GM15510 (cell line): Measurements from ENCODE around the gene DAG1.

Source experiments
- POLR2A ChIP-seq: IDR thresholded peaks from 3 replicates; pipeline ENCODE4 v1.6.1; 2011; ENCODE audit warnings: borderline replicate concordance; ENCODE audit not compliant: insufficient read length; ENCODE audit errors: extremely low read depth

DAG1 gene

DNA sequence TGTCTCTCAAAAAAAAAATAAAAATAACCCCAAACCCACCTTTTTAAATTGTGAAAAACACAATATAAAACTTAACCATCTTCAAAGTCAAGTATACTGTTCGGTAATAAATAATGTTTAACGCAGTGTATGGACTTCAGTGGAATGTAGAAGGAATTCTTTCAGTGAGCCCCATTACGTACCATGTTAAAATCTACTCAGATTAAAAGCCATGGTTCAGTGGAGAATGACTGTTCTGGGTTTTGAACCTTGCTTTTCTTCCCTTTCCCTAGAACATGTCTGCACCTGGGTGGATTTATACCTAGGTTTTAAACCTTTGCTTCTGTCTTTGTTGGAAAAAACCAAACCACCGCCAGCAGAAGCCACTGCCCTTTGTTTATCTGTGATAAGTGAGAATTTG is 27.5 kb downstream of the DAG1 start:
- TF ChIP-seq POLR2A, result no peak

DNA sequence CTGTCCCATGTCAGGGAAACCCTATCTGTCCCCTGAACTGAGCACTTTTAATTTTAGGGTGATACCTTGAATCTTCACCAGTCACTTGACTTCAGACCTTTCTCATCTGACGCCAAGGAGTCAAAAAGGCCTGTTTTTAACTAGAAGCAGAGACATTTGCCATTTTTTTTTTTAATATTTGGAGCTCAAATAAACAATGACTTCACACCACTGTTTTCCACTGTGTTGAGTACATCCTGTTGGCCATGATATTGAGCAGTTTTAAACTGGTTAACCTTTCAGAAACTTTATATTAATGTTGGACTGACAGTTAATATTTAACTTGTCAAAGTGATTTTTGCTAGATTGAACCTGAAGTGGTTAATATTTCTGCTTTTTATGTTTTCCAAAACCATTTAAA is 28.2 kb downstream of the DAG1 start:
- no peak for TF ChIP-seq POLR2A

DNA sequence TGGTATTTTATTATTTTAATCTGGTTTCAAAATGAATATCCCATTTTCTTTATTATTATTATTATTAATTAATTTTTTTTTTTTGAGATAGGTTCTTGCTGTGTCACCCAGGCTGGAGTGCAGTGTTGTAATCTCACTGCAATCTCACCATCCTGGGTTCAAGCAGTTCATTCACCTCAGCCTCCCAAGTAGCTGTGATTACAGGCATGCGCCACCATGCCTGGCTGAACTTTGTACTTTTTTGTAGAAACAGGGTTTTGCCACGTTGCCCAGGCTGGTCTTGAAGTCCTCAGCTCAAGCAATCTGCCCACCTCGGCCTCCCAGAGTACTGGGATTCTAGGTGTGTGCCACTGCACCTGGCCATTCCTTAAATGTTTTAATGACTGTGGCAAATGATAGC is 28.6 kb downstream of the DAG1 start:
- no peak for TF ChIP-seq POLR2A

DNA sequence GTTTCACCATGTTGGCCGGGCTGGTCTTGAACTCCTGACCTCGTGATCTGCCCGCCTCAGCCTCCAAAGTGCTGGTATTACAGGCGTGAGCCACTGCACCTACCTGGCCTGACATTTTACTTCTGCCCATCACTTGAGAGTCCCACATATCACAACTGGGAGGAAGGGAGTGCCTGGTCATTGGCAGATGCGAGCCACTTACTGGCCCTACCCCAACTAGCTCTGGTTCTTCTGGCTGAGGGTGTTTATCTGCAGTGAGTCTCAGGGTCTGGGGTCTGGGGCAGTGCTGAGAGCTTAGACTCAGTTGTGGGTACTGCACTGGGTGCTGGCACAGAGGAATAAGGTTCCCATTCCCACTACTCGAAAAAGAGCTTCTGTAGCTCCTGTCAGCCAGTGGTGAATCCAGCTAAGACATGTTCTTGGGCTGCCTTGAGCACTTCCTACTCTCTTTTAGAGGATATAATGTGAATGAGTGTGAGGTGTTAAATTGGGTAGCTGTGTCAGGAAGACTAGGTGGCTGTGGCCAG is 30.2 kb downstream of the DAG1 start:
- no peak for TF ChIP-seq POLR2A

DNA sequence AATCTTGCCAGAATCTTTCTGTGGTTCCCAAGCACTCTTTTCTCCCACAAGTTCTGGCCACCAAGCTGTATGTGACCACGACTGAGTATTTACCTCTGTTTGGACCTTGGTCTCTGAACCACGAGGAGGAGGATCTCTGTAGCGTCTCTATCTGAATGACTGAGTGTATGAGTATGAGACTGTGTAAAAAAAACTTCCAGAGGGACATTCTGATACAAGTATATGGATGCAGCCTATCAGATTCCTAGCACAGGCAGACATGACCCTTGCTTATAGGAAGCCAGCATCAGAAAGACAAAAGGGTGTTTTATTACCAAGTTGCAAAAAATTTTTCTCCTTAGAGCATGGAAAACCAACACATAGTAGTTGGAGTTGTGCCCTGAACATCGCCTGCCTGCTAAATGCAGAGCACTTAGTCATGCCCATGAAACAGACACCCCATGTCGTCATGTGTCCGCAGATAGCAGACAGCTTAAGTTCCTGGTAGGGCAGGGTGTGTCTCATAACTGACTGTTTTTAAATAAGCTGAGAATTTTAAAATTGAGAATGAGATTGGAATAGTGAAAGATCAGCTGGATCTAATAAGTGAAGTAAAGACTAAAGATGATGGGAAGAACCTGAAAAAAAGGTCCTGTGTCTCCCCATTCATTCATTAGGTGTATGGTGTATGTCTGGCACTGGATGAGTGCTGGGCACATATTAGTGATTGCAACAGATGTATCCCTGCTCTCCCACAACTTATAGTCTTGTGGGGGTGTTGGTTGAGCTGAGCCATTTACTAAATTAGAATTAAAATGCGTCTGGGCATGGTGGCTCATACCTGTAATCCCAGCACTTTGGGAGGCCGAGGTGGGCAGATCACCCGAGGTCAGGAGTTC is 30.9 kb downstream of the DAG1 start:
- no peak for TF ChIP-seq POLR2A

DNA sequence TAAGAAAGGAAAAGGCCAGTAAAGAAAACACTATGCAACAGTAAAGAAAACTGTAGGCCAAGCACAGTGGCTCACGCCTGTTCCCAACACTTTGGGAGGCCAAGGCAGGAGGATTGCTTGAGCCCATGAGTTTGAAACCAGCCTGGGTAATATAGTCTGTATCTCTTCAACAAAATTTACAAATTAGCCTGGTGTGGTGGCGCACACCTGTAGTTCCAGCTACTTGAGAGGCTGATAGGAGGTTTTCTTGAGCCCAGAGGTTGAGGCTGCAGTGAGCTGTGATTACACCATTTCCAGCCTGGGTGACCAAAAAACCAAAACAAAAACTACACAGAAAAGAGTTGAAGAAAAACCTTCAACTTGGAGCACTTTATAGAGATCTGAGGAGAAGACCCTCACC is 31.8 kb downstream of the DAG1 start:
- TF ChIP-seq POLR2A, result no peak

DNA sequence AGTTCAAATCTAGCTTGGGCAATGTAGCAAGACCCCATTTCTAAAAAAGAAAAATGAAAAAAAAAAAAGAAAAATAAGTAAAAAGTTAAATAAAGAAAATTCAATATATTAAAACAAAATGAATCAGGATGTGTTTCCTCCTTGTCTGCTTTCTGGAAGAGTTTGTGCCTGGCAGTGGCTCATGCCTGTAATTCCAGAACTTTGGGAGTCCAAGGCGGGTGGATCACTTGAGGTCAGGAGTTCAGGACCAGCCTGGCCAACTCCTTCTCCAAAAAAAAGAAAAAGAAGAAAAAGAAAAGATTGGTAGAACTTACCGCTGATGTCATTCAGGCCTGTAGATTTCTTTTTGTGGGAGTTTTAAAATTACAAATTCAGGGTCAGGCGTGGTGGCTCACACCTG is 36.8 kb downstream of the DAG1 start:
- TF ChIP-seq POLR2A, result no peak

DNA sequence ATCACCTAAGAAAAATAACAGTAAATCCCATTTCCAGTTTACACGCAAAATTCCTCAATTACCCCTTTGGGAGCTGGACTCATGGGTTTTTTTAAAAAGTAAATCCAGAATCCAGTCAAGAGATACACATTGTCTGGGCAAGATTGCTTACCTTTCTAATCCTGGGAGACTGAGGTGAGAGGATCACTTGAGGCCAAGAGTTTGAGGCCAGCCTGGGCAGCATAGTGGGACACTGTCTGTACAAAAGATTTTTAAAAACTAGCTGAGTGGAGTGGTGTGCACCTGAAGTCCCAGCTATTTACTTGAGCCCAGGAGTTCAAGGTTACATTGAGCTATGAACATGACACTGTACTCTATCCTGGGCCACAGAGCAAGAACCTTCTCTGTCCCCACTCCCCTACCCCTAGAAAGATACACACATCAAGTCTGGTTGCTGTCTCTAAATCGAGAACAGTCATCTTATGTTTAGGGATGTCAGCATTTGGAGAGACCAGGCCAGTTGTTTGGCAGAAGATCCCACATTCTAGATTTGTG is 39.0 kb downstream of the DAG1 start:
- no peak for TF ChIP-seq POLR2A

DNA sequence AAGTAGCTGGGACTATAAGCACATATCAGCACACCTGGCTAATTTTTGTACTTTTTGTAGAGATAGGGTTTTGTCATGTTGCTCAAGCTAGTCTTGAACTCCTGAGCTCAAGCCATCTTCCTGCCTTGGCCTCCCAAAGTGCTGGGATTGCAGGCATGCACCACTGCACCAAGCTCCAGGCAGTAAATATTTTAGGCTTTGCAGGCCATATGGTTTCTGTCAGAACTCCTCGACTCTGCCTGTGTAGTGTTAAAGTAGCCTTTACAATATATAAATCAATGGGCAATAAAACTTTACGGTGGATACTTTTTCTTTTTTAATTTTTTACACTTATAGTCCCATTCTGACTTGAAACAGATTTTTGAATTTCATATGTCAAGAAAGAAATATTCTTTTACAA is 41.6 kb downstream of the DAG1 start:
- no peak for TF ChIP-seq POLR2A

DNA sequence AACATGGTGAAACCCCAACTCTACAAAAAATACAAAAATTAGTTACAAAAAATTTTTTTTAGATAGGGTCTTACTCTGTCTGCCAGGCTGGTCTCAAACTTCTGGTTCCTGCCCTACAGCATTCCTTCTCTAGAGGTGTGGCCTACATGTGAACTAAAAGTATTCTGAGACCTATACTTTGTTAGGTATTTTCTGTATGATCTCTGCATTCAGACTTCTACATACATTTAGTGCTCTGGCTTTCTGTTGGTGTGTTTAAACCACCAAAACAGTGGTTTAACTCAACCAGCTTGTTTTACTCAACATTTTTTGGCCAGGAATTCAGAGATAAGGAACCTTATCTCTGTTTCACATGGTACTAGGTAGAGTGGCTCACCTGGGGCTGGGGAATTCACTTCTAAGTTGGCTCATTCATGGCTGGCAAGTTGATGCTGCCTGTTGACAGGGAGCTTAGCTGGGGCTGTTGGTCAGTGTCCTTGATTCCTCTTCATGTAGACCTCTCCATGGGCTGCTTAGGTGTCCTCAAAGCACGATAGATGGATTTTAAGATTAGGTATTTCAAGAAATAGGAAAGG is 42.8 kb downstream of the DAG1 start:
- TF ChIP-seq POLR2A, result no peak

DNA sequence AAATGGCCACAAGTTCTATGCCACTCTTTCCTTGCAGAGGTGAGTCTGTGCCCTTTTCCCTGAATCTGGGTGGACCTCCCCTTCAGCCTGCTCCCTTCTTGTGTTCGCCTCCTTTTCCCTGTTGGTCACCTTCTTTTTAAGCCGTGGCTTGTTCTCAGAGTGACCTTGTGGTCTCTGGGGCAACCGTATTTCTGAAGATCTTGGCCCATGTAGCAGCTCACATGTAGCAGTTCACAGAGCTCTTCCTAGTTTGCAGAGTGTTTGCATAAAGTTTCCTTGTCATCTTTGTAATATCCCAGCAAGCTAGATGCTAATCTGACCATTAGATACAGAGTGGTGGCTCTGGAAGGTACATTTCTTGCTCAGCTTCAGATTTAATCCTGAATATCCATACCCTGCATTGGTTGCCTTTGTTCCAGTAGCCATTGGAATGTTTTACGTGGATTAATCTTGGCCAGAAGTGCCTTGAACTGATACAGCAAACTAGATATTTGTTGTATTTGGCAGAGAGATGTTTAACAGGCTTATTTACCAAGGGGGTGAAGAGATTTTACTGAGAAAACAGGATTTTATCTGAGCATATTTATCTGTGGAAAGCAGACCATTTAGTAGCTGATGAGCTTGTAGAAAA is 43.5 kb downstream of the DAG1 start:
- no peak for TF ChIP-seq POLR2A

DNA sequence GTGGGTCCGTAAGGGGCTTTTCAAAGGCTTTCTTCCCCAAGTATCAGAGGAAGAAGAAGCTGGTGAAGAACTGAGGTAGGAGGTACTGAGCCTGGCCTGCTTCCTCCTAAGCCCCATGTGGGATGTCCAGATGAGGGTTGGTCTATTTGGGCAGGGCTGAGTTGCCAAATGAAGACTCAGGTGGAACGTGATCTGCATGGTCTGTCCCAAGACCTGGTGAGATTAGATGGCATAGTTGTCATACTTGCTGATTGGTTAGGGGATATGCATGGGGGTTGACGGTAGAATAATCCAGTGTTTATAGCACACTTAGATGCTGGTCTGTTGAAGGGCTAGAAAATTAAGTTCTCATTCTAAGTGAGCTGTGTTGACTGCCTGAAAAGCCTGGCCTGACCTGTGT is 47.9 kb downstream of the DAG1 start:
- TF ChIP-seq POLR2A, result no peak

DNA sequence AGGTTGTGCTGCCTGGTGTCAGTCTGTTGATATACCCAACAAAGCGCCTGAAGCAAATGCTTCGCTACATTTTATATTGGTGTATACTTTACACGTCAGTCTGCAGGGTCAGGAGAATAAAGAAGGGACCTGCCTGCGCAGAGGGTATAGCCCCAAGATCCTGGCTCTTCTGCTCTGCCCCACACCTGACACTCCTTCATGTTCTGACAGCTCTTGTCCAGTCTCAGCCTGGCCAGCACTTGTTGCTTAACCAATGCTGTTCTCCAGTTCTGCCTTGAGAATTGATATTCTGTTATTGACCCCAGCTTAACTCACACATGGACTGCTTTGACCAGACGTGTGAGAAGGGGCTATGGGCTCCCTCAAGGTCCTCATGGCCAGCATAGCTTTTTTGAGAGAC is 48.4 kb downstream of the DAG1 start:
- no peak for TF ChIP-seq POLR2A

DNA sequence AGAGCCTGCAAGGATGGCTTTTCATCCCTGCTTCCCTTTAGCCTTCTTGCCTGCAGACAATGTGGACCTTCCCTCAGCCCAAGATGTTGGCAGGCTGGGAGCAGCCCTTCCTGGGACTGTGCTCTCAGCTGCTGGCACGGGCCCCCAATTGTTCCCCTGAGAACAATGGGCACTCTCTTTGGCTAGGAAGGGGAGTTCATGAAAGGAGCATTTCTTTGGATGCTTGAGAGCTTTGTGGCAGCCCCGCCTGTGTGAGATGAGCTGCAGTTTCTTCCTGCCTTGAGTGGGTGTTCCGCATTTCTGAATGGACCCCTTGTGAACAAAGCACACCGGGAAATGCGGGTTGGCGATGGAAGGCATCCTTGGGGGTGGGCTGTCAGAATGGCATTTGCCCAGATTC is 49.2 kb downstream of the DAG1 start:
- TF ChIP-seq POLR2A, result no peak

DNA sequence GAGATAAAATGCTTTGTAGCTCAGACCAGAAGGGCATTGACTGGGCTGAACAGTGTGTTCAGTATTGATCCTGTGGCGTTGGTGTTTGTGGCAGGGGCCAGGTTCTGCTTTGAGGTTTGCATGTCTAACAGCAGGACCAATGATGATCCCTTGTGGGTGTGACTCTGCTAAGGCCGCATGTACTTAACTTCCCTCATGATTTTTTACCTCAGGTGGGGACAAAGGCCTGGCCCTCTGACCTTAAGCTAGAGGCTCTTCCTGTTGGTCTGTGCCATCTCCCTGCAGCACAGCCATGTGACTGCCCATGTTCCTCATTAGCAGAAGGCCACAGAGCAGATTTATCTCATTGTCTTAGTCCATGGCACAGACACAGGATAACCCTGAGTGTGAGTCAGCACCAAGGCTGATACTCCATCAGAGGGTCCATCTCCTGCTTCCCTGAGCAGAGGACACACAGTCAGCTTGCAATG is 49.9 kb downstream of the DAG1 start:
- no peak for TF ChIP-seq POLR2A
